Lung (tissue), 12 donors: ENCODE data around the gene MINDY4. TPM values are rescaled to one million over a fixed set of nuclear protein-coding genes. Genes with fewer than 3 reads are reported as not detected.

Source experiments
- ATAC-seq: fragments of 200-7000 bp; cut with Tn5 transposase; one replicate; pipeline ENCODE4 v1.9.1; 2020; ENCODE audit warnings: moderate number of reproducible peaks; ENCODE audit not compliant: insufficient read depth, low FRiP score
- DNase-seq, 3 donors: peaks; one replicate each; pipeline ENCODE4 v3.0.0-alpha.2; 2013 to 2017
- H3K27ac ChIP-seq, 2 donors: one replicate each; pipeline ENCODE4 v1.5.1; 2013; ENCODE audit warnings: mild to moderate bottlenecking in 2 of 2, moderate library complexity in 2 of 2, control low read depth in 1 of 2, inconsistent platforms in 1 of 2, low read depth in 1 of 2, low read length in 1 of 2
- H3K27me3 ChIP-seq, 3 donors: one replicate each; pipeline ENCODE4 v1.5.1; 2013; ENCODE audit warnings: low read length in 2 of 3; ENCODE audit not compliant: control insufficient read depth in 3 of 3, insufficient read depth in 3 of 3
- H3K36me3 ChIP-seq, 4 donors: one replicate each; pipeline ENCODE4 v1.5.1; 2013; ENCODE audit warnings: low read length in 4 of 4, mild to moderate bottlenecking in 1 of 4, moderate library complexity in 1 of 4; ENCODE audit not compliant: control insufficient read depth in 4 of 4, insufficient read depth in 4 of 4
- H3K4me1 ChIP-seq, 5 donors: one replicate each; pipeline ENCODE4 v1.5.1; 2013; ENCODE audit warnings: low read length in 5 of 5, mild to moderate bottlenecking in 2 of 5, moderate library complexity in 1 of 5; ENCODE audit not compliant: control insufficient read depth in 5 of 5, insufficient read depth in 5 of 5
- H3K4me3 ChIP-seq: one replicate; pipeline ENCODE4 v1.5.1; 2013; ENCODE audit warnings: mild to moderate bottlenecking, control low read depth, moderate library complexity
- H3K9ac ChIP-seq, 2 donors: one replicate each; pipeline ENCODE4 v1.5.1; 2013; ENCODE audit warnings: low read length in 2 of 2, control low read depth in 1 of 2; ENCODE audit not compliant: insufficient read depth in 1 of 2
- H3K9me3 ChIP-seq, 4 donors: one replicate each; pipeline ENCODE4 v1.5.1; 2013; ENCODE audit warnings: low read length in 3 of 4, mild to moderate bottlenecking in 1 of 4, moderate library complexity in 1 of 4; ENCODE audit not compliant: control insufficient read depth in 4 of 4, insufficient read depth in 3 of 4
- WGBS, 2 donors: extraction: QIAGEN DNeasy Blood & Tissue Kit; methylation state at CpG; one replicate each; pipeline ENCODE4 v1.1.7; 2013; 5-methylcytosine and 5-hydroxymethylcytosine counted together
- polyA plus RNA-seq, 2 donors: library from polyadenylated mRNA; stranded (reverse); fragments of 200-250 nt; gene quantifications; one replicate each; pipeline ENCODE4 v1.2.1, GENCODE V29; 2013
- total RNA-seq, 2 donors: library from RNA; depleted of rRNA in 1 of 2; stranded (reverse); fragments of >200 nt in 1 of 2; gene quantifications; one replicate each; pipeline ENCODE4 v1.2.1, GENCODE V29; 2014 to 2021
- TF ChIP-seq, protein P1 (sequence below): IDR thresholded peaks from 2 replicates; pipeline ENCODE4 v1.5.1; 2012; ENCODE audit warnings: mild to moderate bottlenecking; ENCODE audit errors: control extremely low read depth, extremely low read depth
- donor health status: control.
- donor health status: control.
- donor health status: Bipolar disorder and iron deficiency.
- donor health status: healthy.
- donor health status: DM: yes; HTN: yes; CAD: no.

Gene MINDY4
- total and polyA plus RNA-seq, 4 donors, result 5.0 to 24.1 (median 10.7) TPM

DNA sequence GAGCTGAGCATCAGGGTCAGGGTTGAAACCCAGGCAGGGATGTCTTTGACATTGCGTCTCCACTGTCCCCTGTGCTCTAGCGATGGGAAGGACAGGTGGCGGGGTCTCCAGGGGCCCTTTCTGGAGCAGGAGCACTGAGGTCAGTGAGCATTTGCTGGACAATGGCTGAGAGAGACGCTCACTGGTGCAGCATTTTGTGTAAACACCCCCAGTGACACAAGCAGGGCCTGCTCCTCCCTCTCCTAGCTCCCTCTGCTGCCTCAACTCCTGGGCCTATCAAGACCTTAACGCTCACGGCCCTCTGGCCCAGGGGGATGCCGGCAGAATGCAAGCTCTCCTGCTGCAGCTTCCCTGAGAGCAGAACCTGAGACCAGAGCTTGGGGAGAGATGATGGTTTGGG, 36.7 kb upstream of the MINDY4 start:
- H3K27me3 ChIP-seq, result no peaks in the 10 kb centered on the region
- WGBS, 2 donors, result 89 to 90% methylated on average over 7 of the region's 7 CpGs
- TF ChIP-seq, protein P1, sequence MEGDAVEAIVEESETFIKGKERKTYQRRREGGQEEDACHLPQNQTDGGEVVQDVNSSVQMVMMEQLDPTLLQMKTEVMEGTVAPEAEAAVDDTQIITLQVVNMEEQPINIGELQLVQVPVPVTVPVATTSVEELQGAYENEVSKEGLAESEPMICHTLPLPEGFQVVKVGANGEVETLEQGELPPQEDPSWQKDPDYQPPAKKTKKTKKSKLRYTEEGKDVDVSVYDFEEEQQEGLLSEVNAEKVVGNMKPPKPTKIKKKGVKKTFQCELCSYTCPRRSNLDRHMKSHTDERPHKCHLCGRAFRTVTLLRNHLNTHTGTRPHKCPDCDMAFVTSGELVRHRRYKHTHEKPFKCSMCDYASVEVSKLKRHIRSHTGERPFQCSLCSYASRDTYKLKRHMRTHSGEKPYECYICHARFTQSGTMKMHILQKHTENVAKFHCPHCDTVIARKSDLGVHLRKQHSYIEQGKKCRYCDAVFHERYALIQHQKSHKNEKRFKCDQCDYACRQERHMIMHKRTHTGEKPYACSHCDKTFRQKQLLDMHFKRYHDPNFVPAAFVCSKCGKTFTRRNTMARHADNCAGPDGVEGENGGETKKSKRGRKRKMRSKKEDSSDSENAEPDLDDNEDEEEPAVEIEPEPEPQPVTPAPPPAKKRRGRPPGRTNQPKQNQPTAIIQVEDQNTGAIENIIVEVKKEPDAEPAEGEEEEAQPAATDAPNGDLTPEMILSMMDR, result no peak
- H3K4me3 ChIP-seq, result no peak overlapping the region
- DNase-seq (no peak), ATAC-seq (no peak)
- no peaks in the 10 kb centered on the region for H3K9me3 ChIP-seq
- H3K4me1 ChIP-seq, result no peaks in the 10 kb centered on the region
- no peaks in the 10 kb centered on the region for H3K36me3 ChIP-seq
- no peak overlapping the region for H3K27ac ChIP-seq
- no peak overlapping the region for H3K9ac ChIP-seq

DNA sequence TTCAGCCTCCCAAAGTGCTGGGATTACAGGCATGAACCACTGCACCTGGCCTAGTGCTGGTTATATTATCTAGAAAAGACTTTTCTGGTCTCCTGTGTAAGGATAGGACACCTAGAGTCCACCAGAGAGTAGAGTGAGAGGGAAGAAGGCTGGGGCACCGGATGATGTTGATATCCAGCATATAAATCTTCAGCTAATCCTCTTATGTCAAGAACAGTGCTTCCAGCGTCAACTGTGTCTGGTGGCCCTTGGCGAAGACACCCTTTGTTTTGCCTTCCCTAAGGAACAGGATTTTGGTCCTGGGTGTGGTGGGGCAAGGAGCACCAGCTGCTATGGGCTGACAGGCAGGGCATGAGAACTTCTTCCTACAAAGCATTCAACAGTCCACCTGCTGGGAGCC, 35.6 kb upstream of the MINDY4 start:
- 91 to 95% methylated on average over 3 of the region's 3 CpGs for WGBS, 2 donors
- H3K4me1 ChIP-seq, result no peaks in the 10 kb centered on the region
- DNase-seq, result no peak

DNA sequence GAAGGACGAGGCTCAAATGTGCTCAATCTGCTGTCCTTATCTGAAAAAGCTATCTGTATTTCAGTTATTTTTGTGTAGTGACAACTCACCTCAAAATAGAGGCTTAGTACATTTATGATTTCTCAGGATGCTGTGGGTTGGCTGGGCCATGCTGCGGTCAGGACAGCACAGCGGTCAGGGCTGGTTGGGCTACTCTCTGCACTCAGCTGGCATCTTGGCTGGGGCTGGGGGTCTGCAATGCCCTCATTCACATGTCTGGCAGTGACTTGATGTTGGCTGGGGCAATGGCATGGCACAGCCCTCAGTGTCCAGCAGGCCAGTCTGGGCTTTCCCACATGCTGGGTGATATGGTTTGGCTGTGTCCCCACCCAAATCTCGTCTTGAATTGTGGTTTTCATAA, 34.9 kb upstream of the MINDY4 start:
- WGBS, 2 donors, result 93 to 96% methylated on average over 4 of the region's 4 CpGs
- Histone ChIP-seq H3K9me3 (no peaks in the 10 kb centered on the region), H3K27me3 (no peaks in the 10 kb centered on the region), H3K36me3 (no peaks in the 10 kb centered on the region), H3K4me3 (no peak overlapping the region), H3K4me1 (no peaks in the 10 kb centered on the region), H3K27ac (no peak overlapping the region), H3K9ac (no peak overlapping the region)
- ATAC-seq, result no peak
- no peak for DNase-seq
- TF ChIP-seq, protein P1, result no peak

More for the DNA sequence above, 35.6 kb upstream of the MINDY4 start:
- no peaks in the 10 kb centered on the region for H3K27me3 ChIP-seq
- H3K27ac ChIP-seq, result no peak overlapping the region
- no peak overlapping the region for H3K9ac ChIP-seq
- TF ChIP-seq, protein P1, result no peak
- H3K4me3 ChIP-seq, result no peak overlapping the region
- H3K36me3 ChIP-seq, result no peaks in the 10 kb centered on the region
- H3K9me3 ChIP-seq, result no peaks in the 10 kb centered on the region
- no peak for ATAC-seq
